Osteoblast (primary cell): ENCODE results near the gene GOLGA2. TPM values are rescaled to one million over a fixed set of nuclear protein-coding genes. Genes with fewer than 3 reads are reported as not detected.

Experiments
- DNase-seq: peaks from one replicate; pipeline ENCODE4 v3.0.0; 2011; ENCODE audit warnings: low spot score, mixed read lengths; ENCODE audit not compliant: insufficient read length; ENCODE audit errors: missing footprints
- H2AFZ ChIP-seq: 2 replicates; pipeline ENCODE4 v1.6.0; 2011; ENCODE audit warnings: mild to moderate bottlenecking, low read length
- H3K27ac ChIP-seq: 2 replicates; pipeline ENCODE4 v1.5.1; 2011; ENCODE audit warnings: mild to moderate bottlenecking, low read depth, low read length, moderate library complexity
- H3K27me3 ChIP-seq: 2 replicates; pipeline ENCODE4 v1.6.0; 2012; ENCODE audit warnings: mild to moderate bottlenecking, control low read depth, inconsistent platforms, low read length, moderate library complexity; ENCODE audit not compliant: insufficient read depth
- H3K36me3 ChIP-seq: 2 replicates; pipeline ENCODE4 v1.5.1; 2011; ENCODE audit warnings: mild to moderate bottlenecking, low read length, control low read depth, moderate library complexity; ENCODE audit not compliant: insufficient read depth
- H3K4me1 ChIP-seq: 2 replicates; pipeline ENCODE4 v1.5.1; 2011; ENCODE audit warnings: mild to moderate bottlenecking, low read length, control low read depth, moderate library complexity; ENCODE audit not compliant: insufficient read depth
- H3K4me2 ChIP-seq: 2 replicates; pipeline ENCODE4 v1.6.0; 2011; ENCODE audit warnings: mild to moderate bottlenecking, low read length; ENCODE audit not compliant: insufficient read depth
- H3K4me3 ChIP-seq: fragments of 200-600 bp; sonication (generic); 3 replicates; pipeline ENCODE4 v1.5.1; 2012; ENCODE audit warnings: mild to moderate bottlenecking, low read length, inconsistent platforms; ENCODE audit not compliant: insufficient read depth
- H3K79me2 ChIP-seq: 2 replicates; pipeline ENCODE4 v1.6.0; 2012; ENCODE audit warnings: mild to moderate bottlenecking, low read length, control low read depth, inconsistent platforms; ENCODE audit not compliant: insufficient read depth
- H3K9me3 ChIP-seq: 2 replicates; pipeline ENCODE4 v1.5.1; 2011; ENCODE audit warnings: low read depth, low read length, control low read depth
- H4K20me1 ChIP-seq: 2 replicates; pipeline ENCODE4 v1.6.0; 2012; ENCODE audit warnings: mild to moderate bottlenecking, low read length, control low read depth; ENCODE audit not compliant: insufficient read depth
- CTCF ChIP-seq: IDR thresholded peaks from 2 replicates; pipeline ENCODE4 v1.5.1; 2011; ENCODE audit warnings: mild to moderate bottlenecking, low read depth, low read length, moderate library complexity; ENCODE audit errors: extremely low read depth
- total RNA-seq: library from RNA; depleted of rRNA; stranded (reverse); fragments of >200 nt; gene quantifications from 2 replicates; pipeline ENCODE4 v1.2.3, GENCODE V29; 2012

Gene GOLGA2
- total RNA-seq, 1 donor = 121 TPM

DNA sequence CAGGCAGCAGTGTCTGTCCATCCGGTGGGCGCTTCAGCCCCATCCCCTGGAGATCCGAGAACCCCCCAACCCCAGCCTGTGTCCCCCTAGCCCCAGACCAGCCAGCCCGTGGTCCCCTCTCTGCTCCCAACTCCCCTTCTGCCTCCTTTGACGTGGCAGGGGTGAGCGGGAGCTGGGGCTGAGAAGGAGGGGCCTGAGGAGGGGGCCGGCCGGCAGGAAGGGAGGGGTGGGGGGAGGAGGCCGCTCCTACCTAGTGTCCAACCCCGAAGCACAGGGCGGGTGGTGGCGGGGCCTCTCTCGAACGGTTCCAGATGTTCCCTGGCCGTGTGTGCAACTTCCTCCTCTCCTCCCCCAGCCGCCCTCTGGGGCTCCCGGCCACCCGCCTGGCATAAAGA is 31.0 kb downstream of the GOLGA2 start:
- H3K79me2 ChIP-seq = no peaks in the 10 kb centered on the region
- no peaks in the 10 kb centered on the region for H4K20me1 ChIP-seq
- H3K9me3 ChIP-seq = no peaks in the 10 kb centered on the region
- peak; percentile 97 for DNase-seq
- no peaks in the 10 kb centered on the region for H3K36me3 ChIP-seq
- peak overlapping the region; percentile 72 for H3K4me2 ChIP-seq
- H2AFZ ChIP-seq = peak overlapping the region; percentile 51
- peak overlapping the region; percentile 57 for H3K4me3 ChIP-seq
- H3K27me3 ChIP-seq = no peaks in the 10 kb centered on the region
- H3K4me1 ChIP-seq = peaks cover 11% of the 10 kb centered on the region
- TF ChIP-seq CTCF = no peak
- no peak overlapping the region for H3K27ac ChIP-seq

DNA sequence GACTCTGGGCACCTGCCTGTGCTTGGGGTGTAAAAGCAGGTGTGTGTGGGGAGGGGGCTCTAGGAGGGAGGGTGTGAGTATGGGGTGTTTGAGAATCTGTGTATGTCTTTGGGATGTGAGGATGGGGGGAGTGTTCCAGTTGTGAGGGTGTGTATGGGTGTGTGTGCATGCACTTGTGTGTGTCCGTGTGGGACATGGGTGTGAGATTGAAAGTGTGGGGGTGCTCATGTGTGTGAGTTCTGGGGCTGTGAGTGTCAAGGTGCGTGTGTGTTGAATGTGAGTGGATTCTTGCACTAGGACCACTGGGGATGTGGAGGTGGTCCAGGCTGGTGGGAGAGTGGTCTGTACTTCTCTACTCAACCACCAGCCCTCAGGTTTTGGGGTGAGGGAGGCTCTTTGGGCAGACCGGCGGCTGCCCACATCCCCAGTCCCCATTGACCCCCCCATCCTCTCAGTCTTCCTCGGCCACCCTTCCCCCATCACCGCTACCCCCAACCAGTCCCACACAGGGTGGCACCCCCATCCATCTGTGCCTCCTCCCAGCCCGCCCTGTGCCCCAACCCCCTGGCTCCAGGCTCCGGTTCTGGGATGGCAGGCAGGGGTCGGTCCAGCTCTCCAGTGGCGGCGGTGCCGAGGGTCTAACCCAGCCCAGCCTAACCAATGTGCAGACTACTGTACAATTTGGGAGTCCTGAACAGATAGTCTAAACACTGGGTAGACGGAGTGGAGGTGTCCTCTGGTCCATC is 31.5 kb downstream of the GOLGA2 start:
- Histone ChIP-seq H3K4me3 (peak overlapping the region; percentile 57), H3K4me2 (peak overlapping the region; percentile 72), H2AFZ (peak overlapping the region; percentile 51), H3K27me3 (no peaks in the 10 kb centered on the region), H3K36me3 (no peaks in the 10 kb centered on the region), H3K4me1 (peaks cover 11% of the 10 kb centered on the region), H3K79me2 (no peaks in the 10 kb centered on the region), H3K9me3 (no peaks in the 10 kb centered on the region), H3K27ac (no peak overlapping the region), H4K20me1 (no peaks in the 10 kb centered on the region)
- no peak for TF ChIP-seq CTCF
- DNase-seq = peak; percentile 85

DNA sequence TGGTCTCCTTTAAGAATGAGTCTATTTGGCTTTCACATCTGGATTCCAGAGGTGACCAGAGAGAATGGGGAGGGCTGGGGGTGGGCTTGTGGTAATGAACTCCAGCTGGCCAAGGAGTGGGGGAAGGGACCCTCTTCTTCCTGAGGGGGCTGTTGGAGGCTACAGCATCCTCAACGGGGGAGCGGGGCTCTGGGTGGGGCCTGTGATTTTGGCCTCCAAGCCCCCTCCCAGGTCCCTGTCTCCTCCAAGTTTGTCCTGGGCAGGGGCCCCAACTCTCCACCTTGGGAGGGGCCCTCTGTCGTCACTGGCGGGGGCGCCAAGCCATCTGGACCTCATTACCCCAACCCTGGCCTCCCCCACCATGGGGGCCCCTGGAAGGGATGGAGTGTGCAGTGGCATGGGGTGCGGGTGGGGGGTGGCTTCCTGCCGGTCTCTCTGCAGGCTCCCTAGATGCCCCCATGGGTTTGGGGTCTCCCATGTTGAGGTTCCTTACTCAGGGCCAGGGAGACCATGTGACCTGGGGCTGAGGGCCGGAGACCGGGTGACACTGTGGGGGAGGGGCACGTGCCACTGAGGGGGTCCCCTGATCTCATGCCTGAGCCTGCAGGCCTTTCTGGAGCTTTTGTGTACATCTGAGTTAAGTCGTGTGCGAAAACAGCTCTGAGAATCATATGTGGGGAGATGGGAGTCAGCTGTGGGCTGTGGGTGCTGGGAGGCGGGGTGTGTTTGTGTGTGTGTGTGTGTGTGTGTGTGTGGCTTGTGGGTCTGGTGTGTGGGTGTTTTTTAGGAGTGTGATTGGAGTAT is 32.4 kb downstream of the GOLGA2 start:
- no peaks in the 10 kb centered on the region for H3K36me3 ChIP-seq
- H4K20me1 ChIP-seq = no peaks in the 10 kb centered on the region
- no peaks in the 10 kb centered on the region for H3K9me3 ChIP-seq
- peak; percentile 81 for DNase-seq
- H3K27me3 ChIP-seq = no peaks in the 10 kb centered on the region
- no peak overlapping the region for H3K4me3 ChIP-seq
- H3K4me2 ChIP-seq = no peak overlapping the region
- TF ChIP-seq CTCF = no peak
- H2AFZ ChIP-seq = no peak overlapping the region
- H3K27ac ChIP-seq = no peak overlapping the region
- peaks cover 11% of the 10 kb centered on the region for H3K4me1 ChIP-seq
- no peaks in the 10 kb centered on the region for H3K79me2 ChIP-seq

- no peak for TF ChIP-seq CTCF
- no peak overlapping the region for H2AFZ ChIP-seq
- peaks cover 11% of the 10 kb centered on the region for H3K4me1 ChIP-seq
- H3K4me2 ChIP-seq = no peak overlapping the region
- H3K79me2 ChIP-seq = no peaks in the 10 kb centered on the region
- H3K27ac ChIP-seq = no peak overlapping the region
- H3K4me3 ChIP-seq = no peak overlapping the region
- no peaks in the 10 kb centered on the region for H3K36me3 ChIP-seq
- no peaks in the 10 kb centered on the region for H4K20me1 ChIP-seq
- H3K9me3 ChIP-seq = no peaks in the 10 kb centered on the region
- H3K27me3 ChIP-seq = no peaks in the 10 kb centered on the region
- peak; percentile 37 for DNase-seq
Observed at GRCh38 chr9:128242828-128243214, 33.0 kb downstream of the GOLGA2 start.
